VCaP (cell line): ENCODE results near the gene VTI1B.

Experiments used
- H3K27ac ChIP-seq: fragments of 450-650 bp; 2 replicates; pipeline ENCODE4 v1.5.1; 2017
- TF ChIP-seq, protein P1 (sequence below): fragments of 450-650 bp; conservative IDR thresholded peaks from 2 replicates; pipeline ENCODE4 v1.5.1; 2017; ENCODE audit warnings: mild to moderate bottlenecking, moderate library complexity

VTI1B gene

DNA sequence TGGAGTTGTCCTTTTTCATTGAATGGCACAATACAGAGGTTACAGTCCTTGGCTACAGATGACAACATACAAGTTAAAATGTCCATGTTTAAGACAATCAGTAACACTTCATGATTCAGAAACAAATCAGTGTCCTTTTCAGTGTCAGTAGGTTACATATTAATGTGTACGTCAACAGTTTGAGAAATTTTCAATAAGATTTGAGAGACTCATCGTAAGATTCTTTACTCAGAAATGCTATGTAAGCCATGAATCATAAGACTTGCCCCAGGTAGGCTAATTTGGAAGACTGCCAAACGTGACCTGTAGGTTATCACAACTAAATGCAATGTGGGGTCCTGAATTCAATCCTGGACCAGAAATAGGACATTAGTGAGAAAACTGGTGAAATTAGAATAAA is 30.8 kb upstream of the VTI1B start:
- TF ChIP-seq, protein P1, sequence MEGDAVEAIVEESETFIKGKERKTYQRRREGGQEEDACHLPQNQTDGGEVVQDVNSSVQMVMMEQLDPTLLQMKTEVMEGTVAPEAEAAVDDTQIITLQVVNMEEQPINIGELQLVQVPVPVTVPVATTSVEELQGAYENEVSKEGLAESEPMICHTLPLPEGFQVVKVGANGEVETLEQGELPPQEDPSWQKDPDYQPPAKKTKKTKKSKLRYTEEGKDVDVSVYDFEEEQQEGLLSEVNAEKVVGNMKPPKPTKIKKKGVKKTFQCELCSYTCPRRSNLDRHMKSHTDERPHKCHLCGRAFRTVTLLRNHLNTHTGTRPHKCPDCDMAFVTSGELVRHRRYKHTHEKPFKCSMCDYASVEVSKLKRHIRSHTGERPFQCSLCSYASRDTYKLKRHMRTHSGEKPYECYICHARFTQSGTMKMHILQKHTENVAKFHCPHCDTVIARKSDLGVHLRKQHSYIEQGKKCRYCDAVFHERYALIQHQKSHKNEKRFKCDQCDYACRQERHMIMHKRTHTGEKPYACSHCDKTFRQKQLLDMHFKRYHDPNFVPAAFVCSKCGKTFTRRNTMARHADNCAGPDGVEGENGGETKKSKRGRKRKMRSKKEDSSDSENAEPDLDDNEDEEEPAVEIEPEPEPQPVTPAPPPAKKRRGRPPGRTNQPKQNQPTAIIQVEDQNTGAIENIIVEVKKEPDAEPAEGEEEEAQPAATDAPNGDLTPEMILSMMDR: no peak
- H3K27ac ChIP-seq: peak overlapping the region; percentile 99

DNA sequence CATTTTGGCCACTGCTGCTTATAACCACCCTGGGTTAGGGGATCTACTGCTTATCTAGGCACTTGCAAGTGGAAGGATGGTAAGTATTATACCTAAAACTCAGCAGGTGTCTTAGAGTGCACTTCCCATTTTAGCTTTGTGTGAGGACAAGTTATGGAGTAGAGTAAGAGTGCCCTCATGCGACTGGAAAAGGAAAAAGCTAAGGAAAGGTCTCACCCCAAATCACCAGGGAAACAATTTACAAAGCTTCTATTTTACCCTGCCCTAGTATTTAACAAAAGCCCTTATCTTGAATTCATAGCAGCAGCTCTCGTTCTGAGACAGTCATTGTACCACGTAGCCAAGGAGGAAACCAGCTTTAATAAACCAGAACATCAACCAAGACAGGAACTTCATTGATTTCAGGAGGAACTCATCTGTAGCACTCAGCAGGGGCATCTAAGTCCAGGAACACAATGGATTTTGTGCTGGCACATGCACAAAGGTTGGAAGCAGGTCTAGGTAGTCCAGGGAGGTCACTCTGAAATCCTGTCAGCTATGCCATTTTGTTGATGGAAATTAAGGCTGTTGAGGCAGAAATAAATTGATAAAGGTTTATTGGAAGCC is 30.2 kb upstream of the VTI1B start:
- H3K27ac ChIP-seq: peak overlapping the region; percentile 99
- TF ChIP-seq, protein P1: peak; percentile 90

DNA sequence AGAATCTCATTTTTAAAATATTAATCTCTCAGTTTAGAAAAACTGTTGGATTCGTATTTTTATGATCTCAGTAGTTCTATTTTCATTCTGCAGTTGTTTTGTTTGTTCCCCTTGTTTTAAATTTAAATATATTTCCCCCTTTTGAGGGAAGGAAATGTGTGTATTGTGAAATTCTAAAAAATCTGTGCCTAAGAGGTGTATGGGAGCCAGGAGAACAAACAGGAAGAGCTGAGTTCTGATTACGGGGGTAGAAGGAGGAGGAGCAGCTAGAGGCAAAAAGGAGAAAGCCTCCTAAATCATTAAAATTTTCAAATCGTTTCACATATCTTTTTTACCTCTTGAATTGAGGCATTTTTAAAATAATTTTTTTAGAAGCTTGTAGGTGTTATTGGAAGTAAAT is 29.6 kb upstream of the VTI1B start:
- TF ChIP-seq, protein P1: no peak
- H3K27ac ChIP-seq: peak overlapping the region; percentile 99

DNA sequence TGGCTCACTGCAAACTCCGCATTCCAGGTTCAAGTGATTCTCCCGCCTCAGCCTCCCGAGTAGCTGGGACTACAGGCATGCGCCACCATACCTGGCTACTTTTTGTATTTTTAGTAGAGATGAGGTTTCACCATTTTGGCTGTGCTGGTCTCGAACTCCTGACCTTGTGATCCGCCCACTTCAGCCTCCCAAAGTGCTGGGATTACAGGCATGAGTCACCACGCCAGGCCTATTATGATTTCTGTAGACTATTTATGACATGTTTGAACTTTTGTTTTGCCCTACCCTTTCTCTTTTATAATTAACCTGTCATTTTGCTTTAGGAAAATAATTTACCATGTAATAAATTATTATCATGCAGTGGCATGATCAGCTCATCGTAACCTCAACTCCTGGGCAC is 27.1 kb upstream of the VTI1B start, which contains the start of gene RDH12:
Gene RDH12, plus strand, starts transcription at position 395 of the 400 bp plus-strand sequence. CDS start 20,757 bp downstream, outside the sequence.
- peak within 1 kb of the TSS; percentile 99 for H3K27ac ChIP-seq

DNA sequence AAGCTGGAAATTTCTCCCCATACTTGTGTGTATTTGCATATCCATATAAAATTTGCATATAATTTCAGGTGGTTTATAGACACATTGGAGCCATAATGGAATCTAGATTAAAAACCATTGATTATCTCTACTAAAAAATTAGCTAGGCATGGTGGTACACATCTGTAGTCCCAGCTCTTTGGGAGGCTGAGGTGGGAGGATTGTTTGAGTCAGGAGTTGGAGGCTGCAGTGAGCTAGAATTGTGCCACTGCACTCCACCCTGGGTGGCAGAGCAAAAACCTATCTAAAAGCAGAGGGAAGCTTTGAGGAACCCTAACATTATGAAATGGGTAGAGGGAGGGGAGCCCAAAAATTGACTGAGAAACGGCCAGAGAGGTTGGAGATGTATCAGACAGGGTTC is 23.7 kb upstream of the VTI1B start:
- TF ChIP-seq, protein P1: no peak
- H3K27ac ChIP-seq: peak overlapping the region; percentile 99

DNA sequence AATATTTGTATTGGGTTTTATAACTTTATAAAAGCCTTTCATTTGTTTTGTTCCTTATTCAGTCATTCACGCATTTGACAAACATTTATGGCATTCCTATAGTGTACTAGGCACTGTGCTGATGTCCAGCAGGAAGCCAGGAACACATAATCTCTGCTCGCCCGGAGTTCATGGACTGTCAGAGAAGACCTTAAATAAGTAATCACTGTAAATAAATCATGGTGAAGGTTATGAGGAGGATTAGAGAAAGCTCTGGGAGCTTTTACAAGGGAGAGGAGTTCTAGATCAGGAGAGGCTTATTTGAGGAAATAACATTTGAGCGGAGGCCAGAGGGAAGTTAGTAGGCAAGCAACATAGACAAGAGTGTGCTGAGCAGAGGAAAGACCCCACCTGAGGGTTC is 22.6 kb upstream of the VTI1B start:
- TF ChIP-seq, protein P1: no peak
- peak overlapping the region; percentile 99 for H3K27ac ChIP-seq

DNA sequence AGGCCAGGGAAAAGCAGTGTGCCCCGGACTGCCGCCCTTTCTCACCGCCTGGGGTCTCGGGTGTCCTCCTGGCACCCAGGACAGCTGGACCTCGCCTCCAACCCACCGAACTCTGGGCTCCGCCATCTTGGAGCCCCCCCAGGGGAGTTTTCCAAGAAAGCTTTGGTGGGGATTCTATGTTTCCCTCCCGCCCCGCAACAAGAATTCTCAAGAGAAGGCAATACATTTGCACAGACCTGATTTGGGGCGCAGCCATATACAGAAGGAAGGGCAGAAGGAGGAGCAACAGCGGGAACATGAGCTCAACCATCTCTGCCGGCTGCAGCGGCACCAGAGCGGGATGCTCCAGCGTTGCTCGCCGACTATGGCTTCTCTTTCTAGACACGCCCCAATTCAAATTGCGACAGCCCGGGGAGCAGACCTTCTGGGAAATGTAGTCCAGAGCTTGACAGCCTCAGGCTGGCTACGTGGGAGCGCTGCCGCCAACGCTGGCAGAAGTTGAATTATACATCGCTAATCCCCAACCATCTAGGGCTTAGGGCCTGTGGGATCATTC is 21.0 kb upstream of the VTI1B start, which contains the start of gene RDH11:
Gene RDH11, minus strand, starts transcription at position 371 of the 556 bp plus-strand sequence. Its CDS starts 61 bp downstream, at position 310.
- H3K27ac ChIP-seq: peak within 1 kb of the TSS; percentile 99
- TF ChIP-seq, protein P1: no peak

DNA sequence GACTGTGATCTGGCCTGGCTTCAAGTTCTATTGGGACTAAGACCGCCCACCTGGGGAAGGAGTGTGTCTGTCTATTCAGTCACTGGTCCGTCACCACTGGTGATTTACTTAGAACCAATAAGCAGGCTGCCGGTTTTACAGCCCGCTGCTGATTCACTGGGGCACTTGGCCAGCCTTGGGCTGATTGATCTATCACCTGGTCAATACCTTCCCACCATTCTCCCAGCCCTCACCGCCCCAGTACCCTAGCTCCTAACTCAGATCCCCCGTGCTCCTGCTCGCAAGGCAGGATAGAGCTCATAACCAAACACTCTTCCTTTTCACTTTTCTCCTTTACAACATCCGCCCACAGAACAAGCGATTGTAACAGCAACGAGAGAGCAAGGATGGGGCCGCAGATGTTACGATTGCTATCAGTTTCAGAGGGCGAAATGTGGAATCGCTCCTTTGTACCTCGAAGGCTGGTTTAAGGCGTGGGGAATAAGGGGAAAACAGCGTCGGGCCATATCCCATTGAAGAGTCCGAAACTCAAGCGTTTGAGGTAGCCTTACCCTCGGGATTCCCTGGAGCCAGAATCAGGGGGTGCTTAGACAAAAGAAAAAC is 20.5 kb upstream of the VTI1B start:
- peak overlapping the region; percentile 99 for H3K27ac ChIP-seq
- TF ChIP-seq, protein P1: no peak
